GM23248 (cell line): ENCODE data around the gene BSG.

Experiments used
- EZH2 ChIP-seq: fragments of 200-600 bp; sonication (generic); IDR thresholded peaks from 2 replicates; pipeline ENCODE4 v1.6.1; 2018; ENCODE audit warnings: antibody characterized with exemption, mild to moderate bottlenecking; ENCODE audit not compliant: insufficient read depth, poor library complexity, severe bottlenecking
- EZH2phosphoT487 ChIP-seq: fragments of 200-600 bp; sonication (generic); IDR thresholded peaks from 2 replicates; pipeline ENCODE4 v1.6.1; 2018; ENCODE audit warnings: antibody characterized with exemption, moderate library complexity, mild to moderate bottlenecking, low read depth; ENCODE audit not compliant: insufficient read depth

GRCh38 chr19:543910-544608 is 28.3 kb upstream of the BSG start, which contains the start of gene GZMM:
- TF ChIP-seq EZH2, result no peak
- TF ChIP-seq EZH2phosphoT487, result no peak
